Smooth muscle cell (in vitro differentiated cells): ENCODE results near the gene IRGQ. TPM values are rescaled to one million over a fixed set of nuclear protein-coding genes. Genes with fewer than 3 reads are reported as not detected.

ENCODE experiments used
- DNase-seq: peaks from one replicate; lab custom pipeline; 2025; ENCODE audit not compliant: unreplicated experiment; lab: John Stamatoyannopoulos, UW
- H2AFZ ChIP-seq: fragments of 200-600 bp; sonication (generic); 2 replicates; pipeline ENCODE4 v1.6.0; 2016; ENCODE audit warnings: antibody characterized with exemption, low read depth, mild to moderate bottlenecking
- H3F3A ChIP-seq: fragments of 200-600 bp; sonication (generic); 2 replicates; pipeline ENCODE4 v1.6.0; 2017; ENCODE audit warnings: antibody characterized with exemption, low read depth
- H3K27ac ChIP-seq: fragments of 200-600 bp; sonication (generic); 2 replicates; pipeline ENCODE4 v1.5.1; 2016; ENCODE audit warnings: low read depth, mild to moderate bottlenecking
- H3K27me3 ChIP-seq: fragments of 200-600 bp; sonication (generic); 2 replicates; pipeline ENCODE4 v1.6.1; 2016; ENCODE audit warnings: low read depth, mild to moderate bottlenecking
- H3K36me3 ChIP-seq: fragments of 200-600 bp; sonication (generic); 2 replicates; pipeline ENCODE4 v1.5.1; 2016; ENCODE audit warnings: low read depth
- H3K4me1 ChIP-seq: fragments of 200-600 bp; sonication (generic); 2 replicates; pipeline ENCODE4 v1.5.1; 2016; ENCODE audit warnings: low read depth
- H3K4me2 ChIP-seq: fragments of 200-600 bp; sonication (generic); 2 replicates; pipeline ENCODE4 v1.6.0; 2016; ENCODE audit warnings: mild to moderate bottlenecking
- H3K4me3 ChIP-seq: fragments of 200-600 bp; sonication (generic); 2 replicates; pipeline ENCODE4 v1.5.1; 2016; ENCODE audit warnings: mild to moderate bottlenecking
- H3K79me2 ChIP-seq: fragments of 200-600 bp; sonication (generic); 2 replicates; pipeline ENCODE4 v1.6.0; 2016; ENCODE audit warnings: low read depth, mild to moderate bottlenecking
- H3K9ac ChIP-seq: fragments of 200-600 bp; sonication (generic); 2 replicates; pipeline ENCODE4 v1.6.0; 2016; ENCODE audit warnings: low read depth
- H3K9me3 ChIP-seq: fragments of 200-600 bp; sonication (generic); replicated peaks from 2 replicates; pipeline ENCODE4 v1.5.1; 2016; ENCODE audit warnings: low read depth
- H4K20me1 ChIP-seq: fragments of 200-600 bp; sonication (generic); 2 replicates; pipeline ENCODE4 v1.6.0; 2016; ENCODE audit warnings: low read depth
- WGBS: methylation state at CpG from one replicate; pipeline ENCODE4 v1.1.7; 2016; ENCODE audit warnings: low lambda C conversion rate; 5-methylcytosine and 5-hydroxymethylcytosine counted together
- polyA plus RNA-seq: library from polyadenylated mRNA; unstranded; fragments of >200 nt; fragmentation: Nextera tagmentation; extraction: Ambion mirVana; gene quantifications from 2 replicates; pipeline ENCODE4 v1.2.1, GENCODE V29; 2016
- total RNA-seq: library from RNA; depleted of rRNA; stranded (reverse); fragments of >200 nt; gene quantifications from 2 replicates; pipeline ENCODE4 v1.2.3, GENCODE V29; 2014
- TF ChIP-seq, protein P1 (sequence below): fragments of 200-600 bp; sonication (generic); IDR thresholded peaks from 2 replicates; pipeline ENCODE4 v1.5.1; 2017; ENCODE audit warnings: borderline replicate concordance, mild to moderate bottlenecking, antibody characterized with exemption; ENCODE audit not compliant: insufficient read depth, poor library complexity, severe bottlenecking

The IRGQ gene
- total and polyA plus RNA-seq, 2 experiments from 2014 or later, result 13.1 TPM

DNA sequence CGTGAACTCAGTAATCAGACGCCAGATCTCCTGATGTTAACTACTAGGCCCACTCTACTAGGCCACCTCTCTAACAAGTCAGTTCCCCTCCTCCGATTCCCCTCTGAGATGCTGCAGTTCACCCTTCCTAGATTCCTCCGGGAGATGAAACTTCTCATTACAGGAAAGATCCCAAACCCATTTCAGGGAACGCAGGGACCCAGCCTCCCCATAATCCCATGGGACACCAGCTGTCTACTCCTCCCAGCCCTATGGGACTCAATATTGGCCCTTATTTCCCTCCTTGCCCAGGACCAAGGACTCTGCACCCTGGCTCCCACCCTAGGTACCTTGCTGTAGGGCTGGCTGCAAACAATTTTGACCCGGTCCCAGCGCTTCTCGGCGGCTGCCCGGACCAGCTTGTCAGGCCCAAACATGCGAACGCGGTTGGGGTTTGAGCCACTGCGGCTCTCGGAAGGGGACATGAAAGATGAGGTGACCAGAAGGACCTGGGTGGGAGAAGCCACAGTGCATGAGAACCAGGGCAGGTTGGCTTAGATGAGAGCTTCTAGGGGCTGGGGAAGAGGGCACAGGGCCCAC is 41.5 kb downstream of the IRGQ start:
- Histone ChIP-seq H3K36me3 (no peaks in the 10 kb centered on the region), H3K27me3 (no peaks in the 10 kb centered on the region), H2AFZ (no peak overlapping the region), H3K27ac (no peak overlapping the region), H3F3A (no peaks in the 10 kb centered on the region), H3K79me2 (no peaks in the 10 kb centered on the region), H3K4me3 (no peak overlapping the region), H3K9ac (no peak overlapping the region), H4K20me1 (no peaks in the 10 kb centered on the region), H3K4me1 (no peaks in the 10 kb centered on the region), H3K9me3 (no peaks in the 10 kb centered on the region), H3K4me2 (no peak overlapping the region)
- 97% methylated on average over 15 of the region's 15 CpGs for WGBS
- no peak for DNase-seq
- TF ChIP-seq, protein P1, sequence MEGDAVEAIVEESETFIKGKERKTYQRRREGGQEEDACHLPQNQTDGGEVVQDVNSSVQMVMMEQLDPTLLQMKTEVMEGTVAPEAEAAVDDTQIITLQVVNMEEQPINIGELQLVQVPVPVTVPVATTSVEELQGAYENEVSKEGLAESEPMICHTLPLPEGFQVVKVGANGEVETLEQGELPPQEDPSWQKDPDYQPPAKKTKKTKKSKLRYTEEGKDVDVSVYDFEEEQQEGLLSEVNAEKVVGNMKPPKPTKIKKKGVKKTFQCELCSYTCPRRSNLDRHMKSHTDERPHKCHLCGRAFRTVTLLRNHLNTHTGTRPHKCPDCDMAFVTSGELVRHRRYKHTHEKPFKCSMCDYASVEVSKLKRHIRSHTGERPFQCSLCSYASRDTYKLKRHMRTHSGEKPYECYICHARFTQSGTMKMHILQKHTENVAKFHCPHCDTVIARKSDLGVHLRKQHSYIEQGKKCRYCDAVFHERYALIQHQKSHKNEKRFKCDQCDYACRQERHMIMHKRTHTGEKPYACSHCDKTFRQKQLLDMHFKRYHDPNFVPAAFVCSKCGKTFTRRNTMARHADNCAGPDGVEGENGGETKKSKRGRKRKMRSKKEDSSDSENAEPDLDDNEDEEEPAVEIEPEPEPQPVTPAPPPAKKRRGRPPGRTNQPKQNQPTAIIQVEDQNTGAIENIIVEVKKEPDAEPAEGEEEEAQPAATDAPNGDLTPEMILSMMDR, result no peak

GRCh38 chr19:43553656-43554055 is 42.3 kb downstream of the IRGQ start:
- TF ChIP-seq, protein P1, result no peak
- WGBS, result 97% methylated on average over 4 of the region's 4 CpGs
- no peak overlapping the region for H3K4me3 ChIP-seq
- H3K9me3 ChIP-seq, result no peaks in the 10 kb centered on the region
- no peaks in the 10 kb centered on the region for H3K79me2 ChIP-seq
- H2AFZ ChIP-seq, result no peak overlapping the region
- no peak overlapping the region for H3K9ac ChIP-seq
- H3K36me3 ChIP-seq, result no peaks in the 10 kb centered on the region
- no peaks in the 10 kb centered on the region for H3K4me1 ChIP-seq
- no peak overlapping the region for H3K4me2 ChIP-seq
- no peaks in the 10 kb centered on the region for H3F3A ChIP-seq
- no peaks in the 10 kb centered on the region for H3K27me3 ChIP-seq
- no peaks in the 10 kb centered on the region for H4K20me1 ChIP-seq
- no peak for DNase-seq
- no peak overlapping the region for H3K27ac ChIP-seq

DNA sequence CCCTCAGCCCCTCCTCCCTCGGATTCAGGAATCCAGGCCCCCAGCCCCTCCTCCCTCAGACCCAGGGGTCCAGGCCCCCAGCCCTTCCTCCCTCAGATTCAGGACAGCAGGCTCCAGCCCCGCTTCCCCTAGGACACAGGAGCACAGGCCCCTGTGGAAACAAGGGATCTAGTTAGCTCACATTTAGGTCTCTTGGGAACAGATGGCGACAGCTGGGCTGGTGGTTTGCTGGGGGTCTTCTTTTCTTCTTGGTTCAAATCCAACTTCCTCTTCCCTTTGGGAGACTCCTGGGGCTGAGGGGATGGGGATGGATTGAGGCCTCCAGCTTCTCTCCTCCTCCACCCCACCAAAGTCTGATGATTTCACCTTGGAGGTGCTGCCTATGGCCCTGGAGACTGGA is 43.3 kb downstream of the IRGQ start:
- no peaks in the 10 kb centered on the region for H3K4me1 ChIP-seq
- no peak overlapping the region for H3K9ac ChIP-seq
- no peaks in the 10 kb centered on the region for H3K9me3 ChIP-seq
- no peak overlapping the region for H3K27ac ChIP-seq
- TF ChIP-seq, protein P1, result no peak
- H4K20me1 ChIP-seq, result no peaks in the 10 kb centered on the region
- no peak overlapping the region for H2AFZ ChIP-seq
- no peak overlapping the region for H3K4me3 ChIP-seq
- no peaks in the 10 kb centered on the region for H3F3A ChIP-seq
- no peaks in the 10 kb centered on the region for H3K27me3 ChIP-seq
- WGBS, result 94% methylated on average over 2 of the region's 3 CpGs
- DNase-seq, result no peak
- H3K36me3 ChIP-seq, result no peaks in the 10 kb centered on the region
- no peaks in the 10 kb centered on the region for H3K79me2 ChIP-seq
- no peak overlapping the region for H3K4me2 ChIP-seq

GRCh38 chr19:43552198-43552450 is 43.8 kb downstream of the IRGQ start:
- H3K79me2 ChIP-seq, result no peaks in the 10 kb centered on the region
- H3F3A ChIP-seq, result no peaks in the 10 kb centered on the region
- WGBS, result 97% methylated on average over 3 of the region's 3 CpGs
- H2AFZ ChIP-seq, result no peak overlapping the region
- no peaks in the 10 kb centered on the region for H3K9me3 ChIP-seq
- TF ChIP-seq, protein P1, result no peak
- no peak for DNase-seq
- no peaks in the 10 kb centered on the region for H3K36me3 ChIP-seq
- H3K4me1 ChIP-seq, result no peaks in the 10 kb centered on the region
- H3K27ac ChIP-seq, result no peak overlapping the region
- no peak overlapping the region for H3K4me2 ChIP-seq
- H3K27me3 ChIP-seq, result no peaks in the 10 kb centered on the region
- H4K20me1 ChIP-seq, result no peaks in the 10 kb centered on the region
- H3K4me3 ChIP-seq, result no peak overlapping the region
- H3K9ac ChIP-seq, result no peak overlapping the region
